LNCAP (cell line): ENCODE measurements around the gene SPTB.

Source experiments
- TF ChIP-seq, protein P1 (sequence below): fragments of 450-650 bp; IDR thresholded peaks from 2 replicates; pipeline ENCODE4 v1.5.1; 2017; ENCODE audit warnings: mild to moderate bottlenecking

The SPTB gene

DNA sequence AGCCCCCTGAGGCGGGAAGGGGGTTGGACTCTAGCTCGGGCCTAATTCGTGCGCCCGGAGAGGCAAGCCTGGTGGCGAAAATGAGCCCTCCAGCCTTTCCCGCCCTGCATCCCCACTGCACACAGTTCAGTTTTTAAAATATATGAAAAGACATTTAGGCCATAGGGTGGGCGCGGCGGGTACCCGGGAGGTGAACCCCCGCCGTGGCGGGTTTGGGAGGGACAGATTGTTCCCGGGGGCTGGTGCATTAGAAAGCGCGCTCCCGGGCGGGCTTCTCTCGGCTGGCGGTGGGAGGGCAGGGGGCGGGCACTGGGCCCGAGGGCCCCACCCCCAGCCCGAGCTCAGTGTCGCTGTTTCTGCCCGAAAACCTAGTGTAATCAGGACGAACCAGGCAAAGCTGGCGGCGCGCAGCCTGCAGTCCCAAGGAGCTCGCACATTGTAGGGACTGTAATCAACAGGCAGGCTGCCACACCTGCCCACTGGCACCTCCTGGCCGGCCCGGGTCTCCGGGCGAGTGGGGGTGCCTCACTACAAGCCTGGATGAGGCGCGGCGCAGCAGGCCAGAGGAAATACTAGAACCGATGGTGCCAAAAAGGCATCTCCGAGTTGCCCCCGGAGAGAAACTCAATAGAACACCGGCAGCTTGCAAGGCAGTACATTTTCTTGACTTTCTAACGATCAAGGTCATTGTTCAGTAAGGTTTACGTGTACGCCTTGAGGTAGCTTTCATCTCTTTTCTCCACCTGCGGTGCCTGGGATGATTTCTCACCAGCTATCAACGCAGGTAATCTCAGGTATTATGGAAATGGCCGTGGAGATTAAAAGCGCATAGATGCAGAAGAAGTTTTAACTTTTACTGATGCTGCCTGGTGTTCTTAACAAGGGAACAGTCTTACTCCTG lies 764 bp upstream of the SPTB start:
- TF ChIP-seq, protein P1, sequence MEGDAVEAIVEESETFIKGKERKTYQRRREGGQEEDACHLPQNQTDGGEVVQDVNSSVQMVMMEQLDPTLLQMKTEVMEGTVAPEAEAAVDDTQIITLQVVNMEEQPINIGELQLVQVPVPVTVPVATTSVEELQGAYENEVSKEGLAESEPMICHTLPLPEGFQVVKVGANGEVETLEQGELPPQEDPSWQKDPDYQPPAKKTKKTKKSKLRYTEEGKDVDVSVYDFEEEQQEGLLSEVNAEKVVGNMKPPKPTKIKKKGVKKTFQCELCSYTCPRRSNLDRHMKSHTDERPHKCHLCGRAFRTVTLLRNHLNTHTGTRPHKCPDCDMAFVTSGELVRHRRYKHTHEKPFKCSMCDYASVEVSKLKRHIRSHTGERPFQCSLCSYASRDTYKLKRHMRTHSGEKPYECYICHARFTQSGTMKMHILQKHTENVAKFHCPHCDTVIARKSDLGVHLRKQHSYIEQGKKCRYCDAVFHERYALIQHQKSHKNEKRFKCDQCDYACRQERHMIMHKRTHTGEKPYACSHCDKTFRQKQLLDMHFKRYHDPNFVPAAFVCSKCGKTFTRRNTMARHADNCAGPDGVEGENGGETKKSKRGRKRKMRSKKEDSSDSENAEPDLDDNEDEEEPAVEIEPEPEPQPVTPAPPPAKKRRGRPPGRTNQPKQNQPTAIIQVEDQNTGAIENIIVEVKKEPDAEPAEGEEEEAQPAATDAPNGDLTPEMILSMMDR: no peak

DNA sequence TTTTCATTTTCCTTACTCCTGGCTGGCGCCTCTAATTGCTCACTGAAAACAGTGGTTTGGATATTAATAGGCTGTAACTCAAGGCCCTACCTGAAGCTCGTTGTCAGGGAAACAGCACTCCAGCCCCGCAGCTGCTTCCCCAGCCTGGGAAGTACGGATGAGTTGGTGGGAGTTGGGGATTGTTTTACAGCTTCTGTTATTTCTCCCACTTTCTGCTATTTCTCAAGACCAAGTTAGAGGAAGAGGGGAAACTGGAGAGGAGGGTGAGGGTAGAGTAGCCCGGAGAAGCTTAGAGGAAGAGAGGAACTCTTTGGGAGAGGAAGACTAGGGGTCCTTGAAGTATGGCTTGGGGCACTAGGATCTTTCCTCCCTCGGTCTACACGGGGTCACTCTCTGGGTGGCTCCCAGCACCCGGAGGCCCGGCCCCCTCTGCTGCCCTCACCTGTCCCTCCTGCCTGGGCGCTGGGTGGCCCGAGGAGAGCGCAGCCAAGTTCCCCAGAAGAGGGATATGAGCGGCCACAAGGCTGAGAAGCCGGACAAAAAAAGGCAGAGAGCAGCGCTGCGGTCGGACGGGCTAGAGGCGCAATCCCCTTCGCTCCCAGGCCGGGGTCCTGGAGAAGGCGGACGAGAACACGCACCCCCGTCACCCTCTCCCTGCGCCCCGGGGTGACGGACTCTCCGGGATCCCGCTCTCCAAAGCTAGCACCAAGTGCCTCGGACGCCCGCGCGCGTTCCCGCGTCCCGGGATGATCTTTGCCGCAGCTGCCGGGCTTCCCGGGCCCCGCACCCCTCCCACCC lies 671 bp downstream of the SPTB start:
- TF ChIP-seq, protein P1: no peak

DNA sequence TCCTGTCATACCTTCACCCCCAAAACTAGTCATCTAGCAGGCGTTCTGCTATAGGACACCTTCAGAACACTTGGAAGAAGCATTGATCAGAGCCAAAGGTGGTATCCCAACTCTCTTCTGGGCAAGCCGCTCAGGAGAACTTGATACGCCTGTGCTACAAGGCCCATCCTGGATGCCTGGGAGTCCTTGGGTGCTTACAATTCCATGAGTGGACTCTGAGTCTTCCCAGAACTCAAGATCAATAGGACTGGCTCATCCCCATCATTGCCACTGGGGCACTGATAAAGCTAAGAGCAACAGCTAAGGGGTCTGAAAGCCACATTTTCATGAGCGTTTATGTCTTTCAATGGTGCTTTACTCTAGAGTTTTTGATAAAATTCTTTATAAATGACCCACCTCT lies 1.9 kb downstream of the SPTB start:
- TF ChIP-seq, protein P1: no peak

GRCh38 chr14:64875350-64875749 lies 4.4 kb downstream of the SPTB start:
- TF ChIP-seq, protein P1: no peak

DNA sequence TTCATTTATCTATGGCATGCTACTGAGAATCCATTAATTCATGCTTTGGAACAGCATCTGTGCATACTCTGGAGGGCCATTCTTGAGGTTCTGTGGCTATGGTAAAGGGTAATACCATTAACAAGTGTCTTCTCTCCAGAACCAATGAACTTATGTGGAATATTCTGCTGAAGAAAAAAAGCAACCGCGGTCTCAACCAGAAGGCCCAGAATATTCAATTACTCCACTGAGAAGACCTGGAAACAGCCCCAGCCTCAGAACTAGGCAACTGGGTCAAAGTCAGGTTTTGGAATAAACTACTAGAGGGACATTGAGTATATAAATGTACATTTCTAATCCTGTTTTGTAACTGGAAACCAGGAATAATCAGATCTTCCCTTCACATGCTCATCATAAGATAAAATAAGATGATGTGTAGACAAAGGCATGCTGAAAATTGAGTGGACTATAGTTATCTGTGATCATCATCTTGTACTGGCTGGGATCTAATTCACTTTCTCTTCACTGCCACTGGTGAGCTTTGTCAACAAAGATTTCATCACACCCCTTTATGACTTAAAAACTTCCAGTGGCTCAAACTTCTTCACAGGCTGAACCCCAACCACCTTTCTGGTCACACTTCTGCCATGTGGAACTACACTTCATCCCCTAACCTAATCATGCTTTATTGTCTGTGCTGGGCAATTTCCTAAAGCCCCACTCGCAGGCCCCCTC lies 6.0 kb downstream of the SPTB start:
- TF ChIP-seq, protein P1: no peak

GRCh38 chr14:64871344-64871743 lies 8.4 kb downstream of the SPTB start:
- TF ChIP-seq, protein P1: no peak

DNA sequence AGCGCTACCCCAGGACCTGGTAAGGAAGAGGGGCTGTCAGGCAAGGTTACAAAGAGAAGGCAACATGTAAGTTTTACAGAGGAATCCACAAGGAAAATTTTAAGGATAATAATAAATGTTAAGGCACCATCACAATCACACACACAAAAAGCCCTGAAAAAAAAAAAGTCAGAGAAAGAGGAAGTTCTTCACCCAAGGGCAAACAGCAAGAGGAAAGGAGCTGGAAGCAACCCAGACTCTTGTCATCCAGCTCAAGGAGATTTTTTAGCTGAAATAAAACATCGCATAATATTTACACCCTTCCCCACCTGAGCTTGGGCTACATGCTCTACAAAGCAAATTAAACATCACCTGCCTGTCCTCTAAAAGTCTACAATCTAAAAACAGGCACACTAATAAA lies 9.5 kb downstream of the SPTB start:
- TF ChIP-seq, protein P1: no peak
